Liver (tissue), 3 donors: ENCODE data around the gene DARS1.
"Not testable (repeated sequence)": the region's sequence is repeated elsewhere in the genome, so short reads cannot be mapped to it uniquely, and the experiment has no call there.

Experiments used
- CTCF ChIP-seq: fragments of 150-350 bp; IDR thresholded peaks from 2 replicates; pipeline ENCODE4 v1.5.1; 2017; ENCODE audit warnings: improper control_type of control experiment, low read depth, low read length; ENCODE audit not compliant: missing input control
- FOXA1 ChIP-seq: IDR thresholded peaks from 2 replicates; pipeline ENCODE4 v1.6.1; 2016; ENCODE audit warnings: antibody characterized with exemption
- GABPA ChIP-seq, 2 donors: IDR thresholded peaks in 1 of 2; conservative IDR thresholded peaks in 1 of 2; 2 replicates each; pipeline ENCODE4 v1.6.1; 2016; ENCODE audit warnings: antibody characterized with exemption in 2 of 2, mild to moderate bottlenecking in 1 of 2, moderate library complexity in 1 of 2
- HNF4A ChIP-seq, 2 donors: conservative IDR thresholded peaks; 2 replicates each; pipeline ENCODE4 v1.6.1; 2016; ENCODE audit warnings: antibody characterized with exemption in 2 of 2, mild to moderate bottlenecking in 2 of 2
- NR2F2 ChIP-seq: IDR thresholded peaks from 2 replicates; pipeline ENCODE4 v1.6.1; 2016; ENCODE audit warnings: antibody characterized with exemption
- RAD21 ChIP-seq, 2 donors: IDR thresholded peaks; 2 replicates each; pipeline ENCODE4 v1.6.1; 2016; ENCODE audit warnings: antibody characterized with exemption in 2 of 2, mild to moderate bottlenecking in 2 of 2
- REST ChIP-seq: IDR thresholded peaks from 2 replicates; pipeline ENCODE4 v1.6.1; 2016; ENCODE audit warnings: antibody characterized with exemption, mild to moderate bottlenecking
- RXRA ChIP-seq, 2 donors: IDR thresholded peaks; 2 replicates each; pipeline ENCODE4 v1.6.1; 2017 to 2018; ENCODE audit warnings: antibody characterized with exemption in 2 of 2, mild to moderate bottlenecking in 1 of 2
- SP1 ChIP-seq: IDR thresholded peaks from 2 replicates; pipeline ENCODE4 v1.6.1; 2018; ENCODE audit warnings: antibody characterized with exemption, mild to moderate bottlenecking
- TAF1 ChIP-seq: conservative IDR thresholded peaks from 2 replicates; pipeline ENCODE4 v1.6.1; 2016; ENCODE audit warnings: antibody characterized with exemption, mild to moderate bottlenecking
- YY1 ChIP-seq: IDR thresholded peaks from 2 replicates; pipeline ENCODE4 v1.6.1; 2016; ENCODE audit warnings: antibody characterized with exemption, mild to moderate bottlenecking
- TF ChIP-seq, protein P1 (sequence below): IDR thresholded peaks from 2 replicates; pipeline ENCODE4 v1.6.1; 2016; ENCODE audit warnings: antibody characterized with exemption
- TF ChIP-seq, protein P2 (sequence below): IDR thresholded peaks from 2 replicates; pipeline ENCODE4 v1.6.1; 2016; ENCODE audit warnings: antibody characterized with exemption
- donor health status: healthy.
- donor health status: healthy.

DNA sequence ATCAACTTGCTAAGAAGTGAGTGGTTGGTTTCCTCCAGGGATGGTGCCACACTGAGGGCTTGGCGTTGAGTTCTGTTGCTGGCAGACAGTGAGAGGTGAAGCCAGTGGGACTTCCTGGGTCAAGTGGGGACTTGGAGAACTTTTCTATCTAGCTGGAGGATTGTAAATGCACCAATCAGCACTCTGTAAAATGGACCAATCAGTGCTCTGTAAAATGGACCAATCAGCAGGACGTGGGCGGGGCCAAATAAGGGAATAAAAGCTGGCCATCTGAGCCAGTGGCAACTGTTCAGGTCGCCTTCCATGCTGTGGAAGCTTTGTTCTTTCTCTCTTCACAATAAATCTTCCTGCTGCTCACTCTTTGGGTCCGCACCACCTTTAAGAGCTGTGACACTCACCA is 96.8 kb downstream of the DARS1 start:
- not testable (repeated sequence) for TF ChIP-seq CTCF; HNF4A (conservative IDR thresholded peaks at IDR 0.05); RAD21 (IDR thresholded peaks at IDR 0.05); REST; SP1; YY1; TAF1; NR2F2; FOXA1; GABPA (IDR thresholded peaks at IDR 0.05 in 1 of 2, conservative IDR thresholded peaks at IDR 0.05 in 1 of 2); RXRA (IDR thresholded peaks at IDR 0.05)
- TF ChIP-seq, protein P1, sequence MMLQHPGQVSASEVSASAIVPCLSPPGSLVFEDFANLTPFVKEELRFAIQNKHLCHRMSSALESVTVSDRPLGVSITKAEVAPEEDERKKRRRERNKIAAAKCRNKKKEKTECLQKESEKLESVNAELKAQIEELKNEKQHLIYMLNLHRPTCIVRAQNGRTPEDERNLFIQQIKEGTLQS: not testable (repeated sequence)
- TF ChIP-seq, protein P2, sequence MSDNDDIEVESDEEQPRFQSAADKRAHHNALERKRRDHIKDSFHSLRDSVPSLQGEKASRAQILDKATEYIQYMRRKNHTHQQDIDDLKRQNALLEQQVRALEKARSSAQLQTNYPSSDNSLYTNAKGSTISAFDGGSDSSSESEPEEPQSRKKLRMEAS: not testable (repeated sequence)
